Skeletal muscle tissue (tissue), 4 donors: ENCODE measurements around the gene CMTM5. TPM values are rescaled to one million over a fixed set of nuclear protein-coding genes. Genes with fewer than 3 reads are reported as not detected.

Experiments used
- H3K27ac ChIP-seq: one replicate; pipeline ENCODE4 v1.7.0; 2013; ENCODE audit warnings: mild to moderate bottlenecking, low read depth, low read length, inconsistent platforms
- H3K27me3 ChIP-seq, 3 donors: one replicate each; pipeline ENCODE4 v1.7.0; 2013; ENCODE audit warnings: low read length in 3 of 3; ENCODE audit not compliant: control insufficient read depth in 3 of 3, insufficient read depth in 3 of 3
- H3K36me3 ChIP-seq, 3 donors: one replicate each; pipeline ENCODE4 v1.7.0; 2013; ENCODE audit warnings: low read length in 3 of 3; ENCODE audit not compliant: control insufficient read depth in 3 of 3, insufficient read depth in 3 of 3
- H3K4me1 ChIP-seq, 3 donors: one replicate each; pipeline ENCODE4 v1.7.0; 2013; ENCODE audit warnings: low read length in 3 of 3, mild to moderate bottlenecking in 3 of 3; ENCODE audit not compliant: control insufficient read depth in 3 of 3, insufficient read depth in 3 of 3
- H3K4me3 ChIP-seq, 3 donors: one replicate each; pipeline ENCODE4 v1.7.0; 2013; ENCODE audit warnings: low read length in 3 of 3
- H3K9ac ChIP-seq, 3 donors: one replicate each; pipeline ENCODE4 v1.7.0; 2013; ENCODE audit warnings: low read length in 3 of 3, mild to moderate bottlenecking in 3 of 3, moderate library complexity in 2 of 3, low read depth in 1 of 3
- H3K9me3 ChIP-seq, 3 donors: one replicate each; pipeline ENCODE4 v1.7.0; 2013; ENCODE audit warnings: low read length in 3 of 3; ENCODE audit not compliant: control insufficient read depth in 3 of 3
- total RNA-seq: library from RNA; depleted of rRNA; stranded (reverse); fragments of >200 nt; gene quantifications from one replicate; pipeline ENCODE4 v1.2.3, GENCODE V29; 2014
- donor health status: Osteomylitis.

CMTM5 gene
- total RNA-seq, 1 donor from 2014 or later = 2.1 TPM

DNA sequence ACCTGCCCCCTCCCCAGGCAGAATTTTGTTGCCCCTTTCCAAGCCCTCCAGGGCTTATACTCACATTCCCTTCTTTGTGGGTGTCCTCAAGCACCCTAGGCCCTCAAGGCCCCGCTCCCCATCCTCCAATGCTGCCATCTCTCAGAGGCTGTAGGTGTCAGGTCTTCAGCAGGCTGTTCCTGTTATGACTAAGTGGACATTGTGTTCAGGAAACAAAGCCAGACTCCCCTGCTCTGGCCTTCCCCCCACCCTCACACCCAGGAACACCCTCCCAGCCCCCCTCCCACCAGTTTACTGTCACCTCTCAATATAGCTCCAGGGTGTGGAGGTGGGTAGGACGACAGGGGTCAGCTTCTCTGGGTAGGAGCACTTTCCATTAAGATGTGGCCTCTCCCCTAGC, 32.6 kb downstream of the CMTM5 start:
- Histone ChIP-seq H3K27me3 (peaks cover 0 to 15% (median 0%) of the 10 kb centered on the region in 3 donors), H3K4me3 (no peak overlapping the region), H3K4me1 (peaks cover 0 to 21% (median 0%) of the 10 kb centered on the region in 3 donors), H3K27ac (peak overlapping the region; percentile 54), H3K9ac (no peak overlapping the region), H3K9me3 (no peaks in the 10 kb centered on the region), H3K36me3 (peaks cover 0 to 39% (median 26%) of the 10 kb centered on the region in 3 donors)

DNA sequence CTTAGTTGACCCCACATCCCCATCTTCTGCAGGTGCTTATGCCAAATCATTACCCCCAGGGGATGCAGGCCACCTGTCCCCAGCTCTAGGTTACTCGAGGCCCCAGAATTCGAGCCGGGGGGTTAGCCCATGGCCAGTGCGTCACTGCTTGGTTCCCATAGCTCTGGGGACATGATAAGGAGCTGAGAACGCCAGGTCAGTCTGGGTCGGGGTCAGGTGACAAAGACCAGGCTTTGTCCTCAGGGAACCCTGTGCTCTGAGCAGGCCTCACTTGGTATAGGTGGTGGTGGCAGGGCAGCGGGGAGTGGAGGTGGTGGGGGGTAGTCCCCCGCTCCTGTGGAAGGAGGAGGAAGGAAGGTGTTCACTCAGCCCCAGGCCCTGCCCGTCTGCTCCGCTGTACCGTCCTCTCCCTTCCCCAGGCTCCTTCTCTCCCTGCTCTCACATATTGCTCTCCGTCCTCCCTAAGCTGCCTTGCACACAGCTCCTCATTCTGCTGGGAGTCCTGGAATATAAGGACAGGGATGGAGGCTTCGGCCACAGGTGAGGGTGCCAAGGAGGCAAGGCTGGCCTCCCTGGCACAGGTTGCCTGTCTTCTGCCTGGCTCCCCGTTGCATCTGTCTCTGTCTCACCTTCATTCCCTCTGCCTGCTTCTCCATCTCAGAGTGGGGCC, 33.3 kb downstream of the CMTM5 start:
- H3K36me3 ChIP-seq = peaks cover 0 to 39% (median 27%) of the 10 kb centered on the region in 3 donors
- H3K4me3 ChIP-seq = no peak overlapping the region
- H3K9ac ChIP-seq = peak overlapping the region in 1 of 3 donors; percentile 62
- H3K27me3 ChIP-seq = peaks cover 0 to 15% (median 0%) of the 10 kb centered on the region in 3 donors
- H3K9me3 ChIP-seq = no peaks in the 10 kb centered on the region
- peaks cover 0 to 21% (median 0%) of the 10 kb centered on the region in 3 donors for H3K4me1 ChIP-seq
- peak overlapping the region; percentile 54 for H3K27ac ChIP-seq

DNA sequence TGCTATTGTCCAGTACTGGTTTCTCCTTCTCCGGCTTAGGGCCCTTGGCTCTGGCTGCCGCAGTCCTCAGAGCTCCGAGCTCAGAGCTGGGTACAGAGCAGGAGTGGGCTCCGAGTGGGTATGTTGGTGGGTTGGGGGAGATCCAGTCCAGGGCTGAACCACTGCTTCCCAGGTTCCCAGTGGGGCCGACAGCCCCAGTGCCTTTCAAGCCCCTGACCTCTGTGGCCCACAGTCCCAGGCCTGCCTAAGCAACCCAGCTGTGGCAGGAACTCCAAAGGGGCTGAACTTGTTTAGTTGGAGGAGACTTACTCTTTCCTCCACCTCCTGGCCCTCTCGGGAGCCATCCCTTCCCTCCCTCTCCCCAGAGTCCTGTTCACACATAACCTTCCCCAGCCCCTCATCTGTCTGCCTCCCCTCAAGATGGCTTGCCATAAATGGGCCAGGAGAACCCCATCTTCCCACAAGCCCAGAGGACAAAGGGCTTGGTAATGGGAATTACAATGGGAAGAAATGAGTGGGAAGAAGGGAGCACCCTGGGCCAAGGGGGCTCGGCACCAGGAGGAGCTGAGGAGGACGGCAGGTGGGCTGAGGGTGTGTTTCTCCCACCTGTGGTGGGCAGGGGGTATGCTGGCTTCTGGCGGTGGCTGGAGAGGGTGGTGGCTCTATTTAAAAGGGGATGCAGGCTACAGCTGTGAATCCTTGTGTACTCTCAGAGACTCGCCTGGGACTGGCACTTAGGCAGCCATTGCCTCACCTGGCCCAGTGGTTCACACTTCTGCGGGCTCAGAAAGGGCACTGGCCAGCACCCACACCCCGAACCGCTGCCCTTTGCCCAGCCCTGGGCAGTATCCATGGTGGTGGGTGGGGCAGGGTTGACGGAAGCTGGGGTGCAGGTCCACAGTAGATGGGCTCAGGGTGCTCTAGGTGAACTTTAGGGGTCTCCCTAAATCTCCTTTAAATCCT, 35.0 kb downstream of the CMTM5 start:
- Histone ChIP-seq H3K36me3 (peaks cover 8 to 43% (median 33%) of the 10 kb centered on the region in 3 donors), H3K4me3 (no peak overlapping the region), H3K9me3 (no peaks in the 10 kb centered on the region), H3K9ac (peak overlapping the region in 1 of 3 donors; percentile 54), H3K4me1 (peaks cover 0 to 23% (median 0%) of the 10 kb centered on the region in 3 donors), H3K27me3 (peaks cover 0 to 10% (median 0%) of the 10 kb centered on the region in 3 donors), H3K27ac (peak overlapping the region; percentile 2)

DNA sequence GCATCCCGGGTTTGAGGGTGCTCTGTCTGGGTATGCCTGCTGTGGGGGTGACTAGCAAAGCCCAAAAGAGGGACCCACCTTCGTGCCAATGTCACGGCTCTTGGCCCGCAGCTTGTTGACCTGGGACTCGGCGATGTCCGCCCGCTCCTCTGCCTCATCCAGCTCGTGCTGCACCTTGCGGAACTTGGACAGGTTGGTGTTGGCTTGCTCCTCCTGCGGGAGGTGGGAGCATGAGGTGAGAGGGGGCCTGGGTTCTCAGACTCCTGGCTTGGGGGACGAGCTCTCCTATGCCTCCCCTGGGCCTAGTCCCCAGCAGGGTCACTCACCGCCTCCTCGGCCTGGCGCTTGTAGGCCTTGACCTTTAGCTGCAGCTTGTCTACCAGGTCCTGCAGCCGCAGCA, 36.8 kb downstream of the CMTM5 start:
- Histone ChIP-seq H3K9me3 (no peaks in the 10 kb centered on the region), H3K4me1 (peaks cover 0 to 16% (median 0%) of the 10 kb centered on the region in 3 donors), H3K4me3 (no peak overlapping the region), H3K27ac (no peak overlapping the region), H3K27me3 (peaks cover 0 to 7% (median 3%) of the 10 kb centered on the region in 3 donors), H3K9ac (peak overlapping the region in 1 of 3 donors; percentile 50), H3K36me3 (peaks cover 11 to 59% (median 44%) of the 10 kb centered on the region in 3 donors)

DNA sequence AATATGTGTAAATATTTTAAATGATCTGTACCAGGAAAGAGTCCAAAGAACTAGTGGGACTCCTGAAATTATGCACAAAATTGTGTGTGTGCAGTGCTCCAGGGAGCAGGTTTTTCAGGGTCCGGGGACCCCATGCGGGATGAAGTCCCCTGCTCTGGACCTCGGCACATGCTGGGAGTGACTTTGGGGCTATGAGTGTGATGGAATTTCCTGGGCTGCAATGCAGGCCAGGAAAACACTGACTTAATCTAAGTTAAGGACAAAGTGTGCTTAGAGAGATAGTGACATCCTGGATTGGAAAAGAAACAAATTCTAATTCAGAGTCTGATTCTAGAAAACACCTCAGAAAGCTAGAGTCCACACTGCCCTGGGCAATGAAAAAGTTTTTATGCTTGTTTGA, 37.4 kb downstream of the CMTM5 start:
- peaks cover 16 to 65% (median 49%) of the 10 kb centered on the region in 3 donors for H3K36me3 ChIP-seq
- H3K4me3 ChIP-seq = no peak overlapping the region

DNA sequence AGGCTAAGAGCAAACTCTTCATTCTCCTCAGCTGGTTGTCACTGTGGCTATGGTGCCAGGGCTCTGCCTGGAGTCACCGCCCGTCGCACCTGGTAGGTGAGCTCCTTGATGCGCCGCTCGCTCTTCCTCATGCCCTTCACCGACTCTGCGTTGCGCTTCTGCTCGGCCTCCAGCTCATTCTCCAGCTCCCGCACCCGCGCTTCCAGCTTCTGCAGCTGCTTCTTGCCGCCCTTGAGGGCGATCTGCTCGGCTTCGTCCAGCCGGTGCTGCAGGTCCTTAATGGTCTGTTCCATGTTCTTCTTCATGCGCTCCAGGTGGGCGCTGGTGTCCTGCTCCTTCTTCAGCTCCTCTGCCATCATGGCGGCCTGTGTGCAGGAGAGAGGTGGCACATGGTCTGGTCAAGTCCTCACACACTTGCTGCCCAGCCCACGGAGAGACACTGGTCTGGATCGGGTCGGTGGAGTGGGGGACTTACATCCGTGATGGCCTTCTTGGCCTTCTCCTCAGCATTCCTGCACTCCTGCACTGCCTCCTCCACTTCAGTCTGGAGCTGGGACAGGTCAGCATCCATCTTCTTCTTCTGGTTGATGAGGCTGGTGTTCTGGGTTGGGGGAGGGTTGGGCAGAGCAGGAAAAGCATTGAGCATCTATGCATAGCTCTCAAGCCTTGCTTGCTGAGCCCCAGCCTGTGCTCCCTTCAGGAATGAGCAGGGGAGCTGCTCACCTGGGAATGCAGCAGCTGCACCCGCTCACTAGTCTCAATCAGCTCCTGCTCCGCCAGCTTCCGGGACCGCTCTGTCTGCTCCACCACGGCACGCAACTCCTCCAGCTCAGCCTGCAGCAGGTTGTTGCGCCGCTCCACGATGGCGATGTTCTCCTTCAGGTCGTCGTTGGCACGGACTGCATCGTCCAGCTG, 38.3 kb downstream of the CMTM5 start:
- H3K4me1 ChIP-seq = peaks cover 0 to 12% (median 0%) of the 10 kb centered on the region in 3 donors
- H3K4me3 ChIP-seq = no peak overlapping the region
- no peak overlapping the region for H3K27ac ChIP-seq
- no peaks in the 10 kb centered on the region for H3K9me3 ChIP-seq
- peaks cover 0 to 7% (median 4%) of the 10 kb centered on the region in 3 donors for H3K27me3 ChIP-seq
- H3K9ac ChIP-seq = peak overlapping the region in 1 of 3 donors; percentile 19
- peaks cover 18 to 69% (median 54%) of the 10 kb centered on the region in 3 donors for H3K36me3 ChIP-seq

More for the DNA sequence above, 37.4 kb downstream of the CMTM5 start:
- H3K27me3 ChIP-seq = peaks cover 0 to 7% (median 4%) of the 10 kb centered on the region in 3 donors
- no peaks in the 10 kb centered on the region for H3K9me3 ChIP-seq
- H3K9ac ChIP-seq = peak overlapping the region in 1 of 3 donors; percentile 50
- H3K27ac ChIP-seq = no peak overlapping the region
- H3K4me1 ChIP-seq = peaks cover 0 to 15% (median 0%) of the 10 kb centered on the region in 3 donors

DNA sequence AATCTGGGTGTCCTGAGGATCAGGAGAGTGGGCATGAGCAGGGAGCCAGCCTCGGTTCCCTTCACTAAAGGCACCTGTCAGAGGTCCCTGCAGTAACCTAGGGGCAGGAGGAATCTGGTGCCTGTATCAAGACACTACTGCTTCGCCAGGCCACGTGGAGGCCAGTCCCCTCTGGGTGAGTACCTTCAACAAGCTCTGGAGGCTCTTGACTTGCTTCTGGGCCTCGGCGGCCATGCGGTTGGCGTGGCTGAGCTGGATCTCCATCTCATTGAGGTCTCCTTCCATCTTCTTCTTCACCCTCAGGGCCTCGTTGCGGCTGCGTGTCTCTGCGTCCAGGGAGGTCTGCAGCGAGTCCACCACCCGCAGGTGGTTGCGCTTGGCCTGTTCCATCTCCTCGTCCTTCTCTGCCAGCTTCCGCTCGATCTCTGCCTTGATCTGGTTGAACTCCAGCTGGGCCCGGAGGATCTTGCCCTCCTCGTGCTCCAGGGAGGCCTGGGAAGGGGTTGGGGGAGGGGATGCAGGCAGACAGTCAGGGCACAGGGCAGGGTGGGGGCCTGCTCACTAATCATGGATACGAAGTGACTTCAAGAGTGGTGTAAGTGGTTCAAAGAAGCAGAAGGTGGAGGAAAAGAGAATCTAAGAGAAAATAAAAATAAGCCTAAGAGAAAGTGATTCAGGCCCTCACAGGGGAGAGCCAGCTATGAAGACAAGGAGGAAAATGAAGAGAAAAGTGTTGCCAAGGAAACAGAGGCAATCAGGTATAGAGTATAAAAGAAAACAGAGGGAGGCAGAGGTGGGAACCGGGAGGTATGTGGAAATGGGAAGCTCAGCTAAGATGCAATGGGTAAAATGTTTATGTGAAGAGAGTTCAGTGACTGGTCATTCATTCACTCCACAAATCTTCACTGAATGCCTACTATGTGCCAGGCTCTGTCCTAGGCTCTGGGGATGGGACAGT, 39.3 kb downstream of the CMTM5 start:
- peaks cover 18 to 77% (median 63%) of the 10 kb centered on the region in 3 donors for H3K36me3 ChIP-seq
- peaks cover 0 to 4% (median 4%) of the 10 kb centered on the region in 3 donors for H3K27me3 ChIP-seq
- H3K4me1 ChIP-seq = peaks cover 0 to 12% (median 0%) of the 10 kb centered on the region in 3 donors
- no peak overlapping the region for H3K27ac ChIP-seq
- no peak overlapping the region for H3K9ac ChIP-seq
- no peak overlapping the region for H3K4me3 ChIP-seq
- H3K9me3 ChIP-seq = no peaks in the 10 kb centered on the region

DNA sequence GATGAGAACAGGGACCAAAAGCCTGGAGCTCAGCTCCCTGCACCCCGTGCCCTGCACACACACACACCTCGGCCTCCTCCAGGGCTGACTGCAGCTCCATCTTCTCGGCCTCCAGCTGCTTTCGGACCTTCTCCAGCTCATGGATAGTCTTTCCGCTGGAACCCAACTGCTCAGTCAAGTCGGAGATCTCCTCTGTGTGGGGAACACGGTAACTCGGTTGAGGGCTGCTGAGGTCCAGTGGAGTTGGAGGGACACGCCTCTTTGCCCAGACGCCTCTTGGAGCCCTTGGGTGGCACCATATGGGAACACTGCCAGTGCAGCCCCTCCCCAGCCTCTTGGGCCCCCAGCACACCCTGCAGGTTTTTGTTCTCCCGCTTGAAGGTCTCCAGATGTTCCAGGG, 40.0 kb downstream of the CMTM5 start:
- Histone ChIP-seq H3K9me3 (no peaks in the 10 kb centered on the region), H3K27me3 (peaks cover 0 to 4% (median 4%) of the 10 kb centered on the region in 3 donors), H3K36me3 (peaks cover 19 to 82% (median 65%) of the 10 kb centered on the region in 3 donors), H3K27ac (no peak overlapping the region), H3K4me1 (peaks cover 0 to 12% (median 0%) of the 10 kb centered on the region in 3 donors), H3K4me3 (no peak overlapping the region), H3K9ac (no peak overlapping the region)
